Neuronal stem cell (in vitro differentiated cells): ENCODE measurements around the gene CDKN2D.
A peak's percentile ranks its signal among the peaks of the same experiment; 100 is the strongest.

Source experiments
- DNase-seq: peaks from one replicate; pipeline ENCODE4 v3.0.0-alpha.2; 2013; ENCODE audit warnings: low spot score
- H2AFZ ChIP-seq: one replicate; pipeline ENCODE4 v1.6.1; 2013; ENCODE audit warnings: mild to moderate bottlenecking, low read length, inconsistent platforms
- H2AK5ac ChIP-seq: 2 replicates; pipeline ENCODE4 v1.6.1; 2013; ENCODE audit warnings: low read depth, mild to moderate bottlenecking, inconsistent platforms, low read length, moderate library complexity, mixed read lengths
- H2BK120ac ChIP-seq: 2 replicates; pipeline ENCODE4 v1.6.1; 2013; ENCODE audit warnings: low read depth, mild to moderate bottlenecking, inconsistent platforms, low read length, moderate library complexity, mixed read lengths
- H2BK12ac ChIP-seq: one replicate; pipeline ENCODE4 v1.6.1; 2013; ENCODE audit warnings: low read length, inconsistent platforms
- H2BK15ac ChIP-seq: 2 replicates; pipeline ENCODE4 v1.6.1; 2013; ENCODE audit warnings: mild to moderate bottlenecking, low read length, inconsistent platforms, mixed read lengths
- H2BK5ac ChIP-seq: one replicate; pipeline ENCODE4 v1.6.1; 2013; ENCODE audit warnings: inconsistent platforms, mild to moderate bottlenecking, low read length, moderate library complexity
- H3K14ac ChIP-seq: one replicate; pipeline ENCODE4 v1.6.1; 2013; ENCODE audit warnings: low read length, inconsistent platforms
- H3K18ac ChIP-seq: 2 replicates; pipeline ENCODE4 v1.6.1; 2013; ENCODE audit warnings: low read length, inconsistent platforms
- H3K23ac ChIP-seq: 2 replicates; pipeline ENCODE4 v1.6.1; 2013; ENCODE audit warnings: low read depth, mild to moderate bottlenecking, mixed read lengths, low read length, inconsistent platforms; ENCODE audit not compliant: poor library complexity
- H3K27ac ChIP-seq: replicated peaks from 3 replicates; pipeline ENCODE4 v1.5.1; 2013; ENCODE audit warnings: low read length, inconsistent platforms
- H3K27me3 ChIP-seq, 3 experiments: 2 replicates each; pipeline ENCODE4 v1.6.1; 2013; ENCODE audit warnings: low read length in 3 of 3, mild to moderate bottlenecking in 2 of 3, inconsistent platforms in 1 of 3, low read depth in 1 of 3, mixed read lengths in 1 of 3, moderate library complexity in 1 of 3; ENCODE audit not compliant: control insufficient read depth in 3 of 3, insufficient read depth in 3 of 3
- H3K36me3 ChIP-seq, 2 donors: replicated peaks in 1 of 2; 2 replicates each; pipeline ENCODE4 v1.6.1; 2013; ENCODE audit warnings: low read length in 2 of 2; ENCODE audit not compliant: control insufficient read depth in 2 of 2, insufficient read depth in 2 of 2
- H3K4ac ChIP-seq: 2 replicates; pipeline ENCODE4 v1.6.1; 2013; ENCODE audit warnings: inconsistent platforms, mild to moderate bottlenecking, low read length, moderate library complexity
- H3K4me1 ChIP-seq, 2 donors: 1 replicate in 1 of 2; 2 replicates in 1 of 2; pipeline ENCODE4 v1.6.1; 2013; ENCODE audit warnings: low read length in 2 of 2, low read depth in 1 of 2; ENCODE audit not compliant: control insufficient read depth in 2 of 2, insufficient read depth in 1 of 2
- H3K4me2 ChIP-seq: one replicate; pipeline ENCODE4 v1.6.1; 2013; ENCODE audit warnings: mild to moderate bottlenecking, low read length, inconsistent platforms; ENCODE audit not compliant: insufficient read depth, poor library complexity, severe bottlenecking
- H3K4me3 ChIP-seq, 2 donors: 2 replicates each; pipeline ENCODE4 v1.5.1; 2013; ENCODE audit warnings: low read length in 2 of 2, mild to moderate bottlenecking in 2 of 2, inconsistent platforms in 1 of 2, moderate library complexity in 1 of 2
- H3K79me1 ChIP-seq: one replicate; pipeline ENCODE4 v1.6.1; 2013; ENCODE audit warnings: low read depth, mild to moderate bottlenecking, inconsistent platforms, low read length, moderate library complexity
- H3K9ac ChIP-seq: one replicate; pipeline ENCODE4 v1.6.1; 2013; ENCODE audit warnings: mild to moderate bottlenecking, low read depth, low read length, inconsistent platforms; ENCODE audit not compliant: poor library complexity
- H3K9me3 ChIP-seq, 2 donors: replicated peaks in 1 of 2; 2 replicates each; pipeline versions ENCODE3 to v1.6.1; 2013; ENCODE audit warnings: low read length in 2 of 2, mild to moderate bottlenecking in 2 of 2, inconsistent platforms in 1 of 2, low read depth in 1 of 2, mixed read lengths in 1 of 2, moderate library complexity in 1 of 2; ENCODE audit not compliant: control insufficient read depth in 2 of 2, insufficient read depth in 1 of 2
- H4K8ac ChIP-seq: one replicate; pipeline ENCODE4 v1.6.1; 2013; ENCODE audit warnings: low read depth, mild to moderate bottlenecking, inconsistent platforms, low read length, moderate library complexity
- H4K91ac ChIP-seq: one replicate; pipeline ENCODE4 v1.6.1; 2013; ENCODE audit warnings: low read length, low read depth, mild to moderate bottlenecking, inconsistent platforms; ENCODE audit not compliant: poor library complexity
- WGBS, 2 donors: extraction: QIAGEN DNeasy Blood & Tissue Kit; methylation state at CpG; one replicate each; pipeline ENCODE4 v1.1.7; 2013; ENCODE audit warnings: missing lambda C conversion rate in 2 of 2, mixed read lengths in 1 of 2; ENCODE audit not compliant: insufficient read length in 2 of 2, insufficient replicate concordance in 1 of 2; ENCODE audit errors: extremely low coverage in 2 of 2; 5-methylcytosine and 5-hydroxymethylcytosine counted together

CDKN2D gene

DNA sequence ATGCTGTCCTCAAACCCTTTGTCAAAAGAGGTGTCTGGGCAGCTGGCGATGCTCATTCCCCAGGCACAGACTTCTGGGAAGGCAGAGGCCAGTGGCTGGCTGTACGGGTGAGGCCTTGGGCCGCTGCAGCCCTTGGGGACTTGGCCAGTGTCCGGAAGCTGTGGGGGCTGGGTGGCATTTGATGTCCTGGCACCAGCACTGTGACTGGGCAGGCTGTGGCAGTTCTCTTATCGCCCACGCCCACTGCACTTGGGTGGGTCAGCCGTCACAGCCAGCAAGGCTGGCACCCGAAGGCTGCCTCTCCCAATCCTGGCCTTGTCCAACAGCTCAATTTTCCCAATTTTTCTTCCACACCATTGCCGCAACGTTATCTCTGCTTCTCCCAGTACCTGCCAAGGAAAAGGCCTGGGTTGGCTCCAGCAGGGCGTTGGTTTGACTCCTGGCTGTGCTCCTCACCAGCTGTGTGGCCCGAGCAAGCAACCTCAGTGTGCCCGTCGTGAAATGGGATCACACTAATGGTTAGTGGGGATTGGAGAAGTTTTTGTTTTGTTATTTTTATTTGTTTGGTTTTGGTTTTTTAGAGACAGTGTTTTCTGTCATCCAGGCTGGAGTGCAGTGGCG, 43.8 kb upstream of the CDKN2D start:
- Histone ChIP-seq H3K9ac (no peak overlapping the region), H4K91ac (no peak overlapping the region), H3K4ac (no peak overlapping the region), H2AK5ac (no peak overlapping the region), H3K27ac (no peak overlapping the region), H3K23ac (no peak overlapping the region), H3K18ac (no peak overlapping the region), H2BK15ac (no peak overlapping the region), H3K14ac (no peak overlapping the region), H2AFZ (no peak overlapping the region), H3K36me3 (peaks cover 3 to 20% of the 10 kb centered on the region in 2 donors), H2BK120ac (no peak overlapping the region), H2BK5ac (no peak overlapping the region), H3K27me3 (no peaks in the 10 kb centered on the region), H3K9me3 (no peaks in the 10 kb centered on the region), H3K79me1 (peaks cover 2% of the 10 kb centered on the region), H3K4me1 (no peaks in the 10 kb centered on the region), H3K4me3 (no peak overlapping the region), H2BK12ac (no peak overlapping the region), H3K4me2 (no peak overlapping the region), H4K8ac (no peak overlapping the region)
- no CpG with 5 or more reads among the region's 15 CpGs for WGBS, 2 donors
- no peak for DNase-seq

DNA sequence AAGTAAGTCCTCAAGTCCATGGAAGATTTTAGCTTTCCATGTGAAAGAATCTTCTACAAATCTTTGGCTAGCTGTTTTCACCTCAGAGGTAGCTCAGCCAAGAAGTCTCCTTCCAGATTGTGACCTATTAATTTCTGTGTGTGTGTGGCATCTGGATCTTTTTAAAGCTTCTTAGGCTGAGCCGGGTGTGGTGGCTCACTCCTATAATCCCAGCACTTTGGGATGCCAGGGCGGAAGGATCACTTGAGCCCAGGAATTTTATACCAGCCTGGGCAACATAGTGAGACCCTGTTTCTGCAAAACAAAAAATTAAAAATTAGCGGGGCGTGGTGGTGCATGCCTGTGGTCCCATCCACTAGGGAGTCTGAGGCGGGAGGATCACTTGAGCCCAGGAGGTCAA, 43.1 kb upstream of the CDKN2D start:
- H3K4me2 ChIP-seq, result no peak overlapping the region
- H3K4me3 ChIP-seq, result no peak overlapping the region
- H4K91ac ChIP-seq, result no peak overlapping the region
- H3K36me3 ChIP-seq, result peaks cover 3 to 15% of the 10 kb centered on the region in 2 donors
- no peak overlapping the region for H2AFZ ChIP-seq
- H2BK12ac ChIP-seq, result no peak overlapping the region
- no peak overlapping the region for H2BK5ac ChIP-seq
- H3K27me3 ChIP-seq, result no peaks in the 10 kb centered on the region
- H3K9ac ChIP-seq, result no peak overlapping the region
- H3K18ac ChIP-seq, result no peak overlapping the region
- H3K79me1 ChIP-seq, result peaks cover 2% of the 10 kb centered on the region
- DNase-seq, result no peak
- H3K4me1 ChIP-seq, result no peaks in the 10 kb centered on the region
- H2AK5ac ChIP-seq, result no peak overlapping the region
- no peak overlapping the region for H2BK120ac ChIP-seq
- H3K4ac ChIP-seq, result no peak overlapping the region
- no peaks in the 10 kb centered on the region for H3K9me3 ChIP-seq
- H3K14ac ChIP-seq, result no peak overlapping the region
- no peak overlapping the region for H3K27ac ChIP-seq
- H4K8ac ChIP-seq, result no peak overlapping the region
- H2BK15ac ChIP-seq, result no peak overlapping the region
- H3K23ac ChIP-seq, result no peak overlapping the region
- WGBS, 2 donors, result no CpG with 5 or more reads among the region's 5 CpGs

GRCh38 chr19:10604460-10604980, 35.7 kb upstream of the CDKN2D start:
- Histone ChIP-seq H3K4ac (no peak overlapping the region), H3K27ac (no peak overlapping the region), H3K79me1 (peaks cover 12% of the 10 kb centered on the region), H2BK15ac (no peak overlapping the region), H2AK5ac (no peak overlapping the region), H3K36me3 (peaks cover 3 to 5% of the 10 kb centered on the region in 2 donors), H3K18ac (no peak overlapping the region), H3K4me1 (peaks cover 0 to 2% of the 10 kb centered on the region in 2 donors), H3K4me3 (no peak overlapping the region), H3K9ac (no peak overlapping the region), H2AFZ (no peak overlapping the region), H2BK120ac (no peak overlapping the region), H2BK12ac (no peak overlapping the region), H4K8ac (no peak overlapping the region), H3K23ac (no peak overlapping the region), H3K14ac (no peak overlapping the region), H3K27me3 (no peaks in the 10 kb centered on the region), H3K9me3 (peaks cover 4 to 7% of the 10 kb centered on the region in 2 donors), H2BK5ac (no peak overlapping the region), H4K91ac (no peak overlapping the region), H3K4me2 (no peak overlapping the region)
- no CpG with 5 or more reads among the region's 9 CpGs for WGBS, 2 donors
- DNase-seq, result no peak

GRCh38 chr19:10603873-10604459, 35.2 kb upstream of the CDKN2D start:
- no peak overlapping the region for H2BK120ac ChIP-seq
- no peak overlapping the region for H2BK5ac ChIP-seq
- no peak overlapping the region for H3K18ac ChIP-seq
- no peak overlapping the region for H3K4me2 ChIP-seq
- H2AK5ac ChIP-seq, result peak overlapping the region; percentile 68
- H3K9ac ChIP-seq, result peak overlapping the region; percentile 79
- H3K36me3 ChIP-seq, result peaks cover 3 to 5% of the 10 kb centered on the region in 2 donors
- H3K23ac ChIP-seq, result no peak overlapping the region
- H3K4me1 ChIP-seq, result peaks cover 0 to 2% of the 10 kb centered on the region in 2 donors
- DNase-seq, result no peak
- H3K27me3 ChIP-seq, result no peaks in the 10 kb centered on the region
- no peak overlapping the region for H4K91ac ChIP-seq
- H4K8ac ChIP-seq, result no peak overlapping the region
- WGBS, 2 donors, result no CpG with 5 or more reads among the region's 9 CpGs
- H2BK15ac ChIP-seq, result no peak overlapping the region
- H3K27ac ChIP-seq, result no peak overlapping the region
- H3K4me3 ChIP-seq, result peak overlapping the region in 1 of 2 donors; percentile 90
- no peak overlapping the region for H2AFZ ChIP-seq
- peaks cover 12% of the 10 kb centered on the region for H3K79me1 ChIP-seq
- H2BK12ac ChIP-seq, result no peak overlapping the region
- no peak overlapping the region for H3K4ac ChIP-seq
- H3K9me3 ChIP-seq, result peaks cover 4 to 7% of the 10 kb centered on the region in 2 donors
- no peak overlapping the region for H3K14ac ChIP-seq
